ENCODE results near the gene PTCRA. TPM values are rescaled to one million over a fixed set of nuclear protein-coding genes. Genes with fewer than 3 reads are reported as not detected.

Gene PTCRA
- total RNA-seq, 1 experiment from 2014 or later: not detected

GRCh38 chr6:42921801-42922200 is 5.9 kb downstream of the PTCRA start:
- Histone ChIP-seq H3K4me1 (ENCODE audit: insufficient read depth, low read length) (peaks cover 4% of the 10 kb centered on the region; the same call in 1 of the 2 replicates), H3K27me3 (ENCODE audit: low read length) (no peaks in the 10 kb centered on the region), H3K27ac (ENCODE audit: low read length) (no peak overlapping the region), H3F3A (ENCODE audit: low read length, unreplicated experiment) (no peaks in the 10 kb centered on the region), H3K4me2 (ENCODE audit: low read length) (no peak overlapping the region), H2AFZ (ENCODE audit: low read length) (no peak overlapping the region), H3K9me3 (ENCODE audit: low read length) (no peaks in the 10 kb centered on the region), H3K9ac (ENCODE audit: low read length) (no peak overlapping the region), H3K79me2 (ENCODE audit: low read length) (no peaks in the 10 kb centered on the region), H3K9me2 (replicated peaks; ENCODE audit: low read length) (no peaks in the 10 kb centered on the region), H3K36me3 (ENCODE audit: low read depth, low read length) (no peaks in the 10 kb centered on the region), H3K4me3 (ENCODE audit: low read length) (no peak overlapping the region), H4K20me1 (ENCODE audit: low read length) (no peaks in the 10 kb centered on the region)
- intact Hi-C loops (cut with micrococcal nuclease): no loop called here
- BruUV-seq (replicated peaks): no TSS peak
- ChIA-PET CTCF (no interaction called here), POLR2A (ENCODE audit: unreplicated experiment) (no interaction called here)
- DNase-seq: no peak
- no peak for ATAC-seq
- TF ChIP-seq EZH2phosphoT487 (IDR thresholded peaks at IDR 0.05; ENCODE audit: borderline replicate concordance, low read length) (no peak), CTCF (conservative IDR thresholded peaks at IDR 0.05; ENCODE audit: low read depth, low read length) (no peak), EZH2 (IDR thresholded peaks at IDR 0.05; ENCODE audit: low read length, unreplicated experiment) (no peak)

DNA sequence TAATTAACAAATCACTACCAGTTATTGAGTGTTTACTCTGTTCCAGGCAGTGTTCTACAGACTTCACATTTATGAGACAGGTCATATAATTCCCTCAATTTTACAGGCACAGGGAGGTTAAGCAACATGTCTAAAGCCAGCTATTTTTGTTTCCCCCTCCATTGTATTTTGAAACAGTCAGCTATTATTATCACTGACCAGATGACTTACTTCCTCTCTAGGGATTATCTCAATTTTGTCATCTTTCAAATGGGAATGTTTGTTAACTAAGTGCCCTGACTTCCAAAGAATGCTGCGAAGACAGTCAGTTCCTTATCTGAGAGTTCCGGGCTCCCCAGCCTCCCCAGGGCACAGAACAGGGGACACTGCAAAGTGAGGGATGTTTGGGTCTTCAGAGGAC is 7.8 kb downstream of the PTCRA start:
- no peak overlapping the region for H3K9ac ChIP-seq (ENCODE audit: low read length)
- H3K27me3 ChIP-seq (ENCODE audit: low read length): no peaks in the 10 kb centered on the region
- POLR2A ChIA-PET (ENCODE audit: unreplicated experiment): no interaction called here
- no peaks in the 10 kb centered on the region for H4K20me1 ChIP-seq (ENCODE audit: low read length)
- H2AFZ ChIP-seq (ENCODE audit: low read length): no peak overlapping the region
- H3K79me2 ChIP-seq (ENCODE audit: low read length): no peaks in the 10 kb centered on the region
- H3K4me1 ChIP-seq (ENCODE audit: insufficient read depth, low read length): peaks cover 8% of the 10 kb centered on the region; the same call in 1 of the 2 replicates
- no peaks in the 10 kb centered on the region for H3K9me2 ChIP-seq (replicated peaks; ENCODE audit: low read length)
- no peaks in the 10 kb centered on the region for H3F3A ChIP-seq (ENCODE audit: low read length, unreplicated experiment)
- no peaks in the 10 kb centered on the region for H3K36me3 ChIP-seq (ENCODE audit: low read depth, low read length)
- CTCF ChIA-PET: no interaction called here
- no TSS peak for BruUV-seq (replicated peaks)
- H3K4me3 ChIP-seq (ENCODE audit: low read length): no peak overlapping the region
- intact Hi-C loops (cut with micrococcal nuclease): no loop called here
- no peak for TF ChIP-seq EZH2phosphoT487 (IDR thresholded peaks at IDR 0.05; ENCODE audit: borderline replicate concordance, low read length)
- H3K9me3 ChIP-seq (ENCODE audit: low read length): no peaks in the 10 kb centered on the region
- no peak overlapping the region for H3K27ac ChIP-seq (ENCODE audit: low read length)
- ATAC-seq (no peak), DNase-seq (no peak)
- H3K4me2 ChIP-seq (ENCODE audit: low read length): no peak overlapping the region

DNA sequence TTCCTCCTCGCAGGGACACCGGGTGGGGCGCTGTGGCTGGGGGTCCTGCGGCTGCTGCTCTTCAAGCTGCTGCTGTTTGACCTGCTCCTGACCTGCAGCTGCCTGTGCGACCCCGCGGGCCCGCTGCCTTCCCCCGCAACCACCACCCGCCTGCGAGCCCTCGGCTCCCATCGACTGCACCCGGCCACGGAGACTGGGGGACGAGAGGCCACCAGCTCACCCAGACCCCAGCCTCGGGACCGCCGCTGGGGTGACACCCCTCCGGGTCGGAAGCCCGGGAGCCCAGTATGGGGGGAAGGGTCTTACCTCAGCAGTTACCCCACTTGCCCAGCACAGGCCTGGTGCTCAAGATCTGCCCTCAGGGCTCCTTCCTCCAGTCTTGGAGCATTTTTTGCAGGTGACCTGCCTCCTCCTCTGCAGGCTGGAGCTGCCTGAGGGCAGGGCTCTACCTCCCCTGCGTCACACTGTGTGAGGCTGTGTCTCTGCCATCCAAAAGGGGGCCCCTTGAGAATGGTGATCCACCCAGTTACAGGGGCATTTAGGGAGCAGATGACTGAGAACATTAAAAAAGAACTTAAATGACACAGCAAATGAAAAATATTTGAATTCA is 9.5 kb downstream of the PTCRA start:
- intact Hi-C loops (cut with micrococcal nuclease): no loop called here
- ATAC-seq (no peak), DNase-seq (no peak)
- Histone ChIP-seq H3K9me2 (replicated peaks; ENCODE audit: low read length) (no peaks in the 10 kb centered on the region), H2AFZ (ENCODE audit: low read length) (no peak overlapping the region), H3K9ac (ENCODE audit: low read length) (no peak overlapping the region), H3F3A (ENCODE audit: low read length, unreplicated experiment) (no peaks in the 10 kb centered on the region), H3K4me1 (ENCODE audit: insufficient read depth, low read length) (peaks cover 6% of the 10 kb centered on the region; the same call in 1 of the 2 replicates), H4K20me1 (ENCODE audit: low read length) (no peaks in the 10 kb centered on the region), H3K79me2 (ENCODE audit: low read length) (peaks cover 7% of the 10 kb centered on the region), H3K4me2 (ENCODE audit: low read length) (no peak overlapping the region), H3K27me3 (ENCODE audit: low read length) (no peaks in the 10 kb centered on the region), H3K36me3 (ENCODE audit: low read depth, low read length) (no peaks in the 10 kb centered on the region), H3K27ac (ENCODE audit: low read length) (no peak overlapping the region), H3K9me3 (ENCODE audit: low read length) (no peaks in the 10 kb centered on the region), H3K4me3 (ENCODE audit: low read length) (no peak overlapping the region)
- TF ChIP-seq EZH2 (IDR thresholded peaks at IDR 0.05; ENCODE audit: low read length, unreplicated experiment) (no peak), EZH2phosphoT487 (IDR thresholded peaks at IDR 0.05; ENCODE audit: borderline replicate concordance, low read length) (no peak), CTCF (conservative IDR thresholded peaks at IDR 0.05; ENCODE audit: low read depth, low read length) (no peak)
- BruUV-seq (replicated peaks): no TSS peak
- ChIA-PET POLR2A (ENCODE audit: unreplicated experiment) (no interaction called here), CTCF (interaction anchor here (0.6 kb wide), 1 partner anchor 146 kb away, joined by 3 read pairs; no protein-coding TSS in a partner anchor)

All from PC-3 (cell line).